SH-SY5Y (cell line): Measurements from ENCODE around the gene IL6ST.

Experiments
- GATA2 ChIP-seq: IDR thresholded peaks from 2 replicates; pipeline ENCODE4 v1.6.1; 2011; ENCODE audit warnings: mild to moderate bottlenecking, low read depth, low read length
- GATA3 ChIP-seq: IDR thresholded peaks from 2 replicates; pipeline ENCODE4 v1.6.1; 2011; ENCODE audit warnings: low read depth, mild to moderate bottlenecking, low read length, moderate library complexity

- no peak for TF ChIP-seq GATA3
- no peak for TF ChIP-seq GATA2
These were observed 28.5 kb upstream of the IL6ST start for GRCh38 chr5:56023296-56023695.
